HL-60/S4 treated with phorbol 12-myristate 13-acetate at 8.2 ng/mL for 4 days and 3 days (cell line): Measurements from ENCODE around the gene TAS2R16.

Experiments
- in situ Hi-C: fragments of 300-500 bp; cut with MboI; formaldehyde crosslinking; loops from 2 replicates; pipeline ENCODE4 v1.15.0; 2022; ENCODE audit warnings: low sequenced_read_pairs

TAS2R16 gene

GRCh38 chr7:122995600-122995999 lies at the start of gene TAS2R16:
Gene TAS2R16, minus strand, starts transcription at chr7:122995700. Its CDS starts 66 bp downstream, at chr7:122995634.
- in situ Hi-C loops, result no loop called here

- in situ Hi-C loops, result no loop called here
These were observed 48.1 kb upstream of the TAS2R16 start for GRCh38 chr7:123043642-123044041.

- in situ Hi-C loops, result no loop called here
These were observed 45.6 kb upstream of the TAS2R16 start for GRCh38 chr7:123041101-123041500.

- in situ Hi-C loops, result no loop called here
These were observed 43.8 kb upstream of the TAS2R16 start for GRCh38 chr7:123039269-123039668.

GRCh38 chr7:123034106-123034505 lies 38.6 kb upstream of the TAS2R16 start:
- in situ Hi-C loops, result no loop called here

- in situ Hi-C loops, result no loop called here
These were observed 35.1 kb upstream of the TAS2R16 start for GRCh38 chr7:123030631-123031030.

GRCh38 chr7:123028339-123028738 lies 32.8 kb upstream of the TAS2R16 start:
- in situ Hi-C loops, result no loop called here

- in situ Hi-C loops, result no loop called here
These were observed 30.8 kb upstream of the TAS2R16 start for GRCh38 chr7:123026251-123026650.

GRCh38 chr7:123024989-123025758 lies 29.7 kb upstream of the TAS2R16 start:
- in situ Hi-C loops, result no loop called here

- in situ Hi-C loops, result no loop called here
These were observed 27.6 kb upstream of the TAS2R16 start for GRCh38 chr7:123023126-123023525.

- in situ Hi-C loops, result no loop called here
These were observed 27.1 kb upstream of the TAS2R16 start for GRCh38 chr7:123022576-123022975.

GRCh38 chr7:123012435-123012834 lies 16.9 kb upstream of the TAS2R16 start:
- in situ Hi-C loops, result no loop called here

- in situ Hi-C loops, result no loop called here
These were observed 16.4 kb upstream of the TAS2R16 start for GRCh38 chr7:123011766-123012369.

GRCh38 chr7:123004931-123005330 lies 9.4 kb upstream of the TAS2R16 start:
- in situ Hi-C loops, result no loop called here

GRCh38 chr7:123003539-123004126 lies 8.1 kb upstream of the TAS2R16 start:
- in situ Hi-C loops, result no loop called here

GRCh38 chr7:122989577-122989976 lies 5.9 kb downstream of the TAS2R16 start:
- in situ Hi-C loops, result no loop called here

GRCh38 chr7:122989041-122989440 lies 6.5 kb downstream of the TAS2R16 start:
- in situ Hi-C loops, result no loop called here

- in situ Hi-C loops, result no loop called here
These were observed 7.2 kb downstream of the TAS2R16 start for GRCh38 chr7:122988333-122988732.

GRCh38 chr7:122987463-122987862 lies 8.0 kb downstream of the TAS2R16 start:
- in situ Hi-C loops, result no loop called here

- in situ Hi-C loops, result no loop called here
These were observed 11.5 kb downstream of the TAS2R16 start for GRCh38 chr7:122984021-122984420.

- in situ Hi-C loops, result no loop called here
These were observed 12.2 kb downstream of the TAS2R16 start for GRCh38 chr7:122983261-122983660.

GRCh38 chr7:122975341-122975740 lies 20.2 kb downstream of the TAS2R16 start:
- in situ Hi-C loops, result no loop called here
